HCT116 (cell line): Measurements from ENCODE around the gene KLHL6. TPM values are rescaled to one million over a fixed set of nuclear protein-coding genes. Genes with fewer than 3 reads are reported as not detected.

Experiments used
- ATAC-seq: fragments of 200-7000 bp; cut with Tn5 transposase; 2 replicates; pipeline ENCODE4 v1.9.1; 2020; ENCODE audit warnings: mild to moderate bottlenecking, moderate library complexity
- BruUV-seq: library from RNA; stranded (reverse); fragments of 400-500 nt; replicated peaks from 2 replicates; lab custom pipeline; 2021; lab: Mats Ljungman, UMichigan
- CTCF ChIA-PET: fragments of 300-600 bp; sonication (Branson Sonifier 250); formaldehyde crosslinking; loops from one replicate; lab custom pipeline; 2021; ENCODE audit warnings: antibody characterized with exemption; lab: Charles Lee
- POLR2A ChIA-PET: fragments of 300-600, 350-600 bp; sonication (Branson Sonifier 250); formaldehyde crosslinking; loops from one replicate; lab custom pipeline; 2021; ENCODE audit warnings: antibody characterized with exemption; lab: Charles Lee
- RAD21 ChIA-PET, 2 experiments: fragments of 300-600 bp; sonication (Branson Sonifier 250); formaldehyde crosslinking; loops; one replicate each; lab custom pipeline; 2023; ENCODE audit warnings: low total read pairs in 2 of 2; ENCODE audit not compliant: uncharacterized antibody in 2 of 2, unreplicated experiment in 2 of 2, low non-redundant PET in 1 of 2; lab: Charles Lee
- DNase-seq: peaks from one replicate; pipeline ENCODE4 v3.0.0-alpha.2; 2010; ENCODE audit warnings: low read depth, low spot score
- H2AFZ ChIP-seq: fragments of 200-600 bp; shearing (Covaris generic), sonication (generic); 2 replicates; pipeline ENCODE4 v1.6.1; 2017; ENCODE audit warnings: low read depth, mixed run types, mixed read lengths, antibody characterized with exemption, low read length; ENCODE audit not compliant: poor library complexity, severe bottlenecking
- H3K27ac ChIP-seq: 2 replicates; pipeline ENCODE4 v1.5.1; 2012; ENCODE audit warnings: low read depth, low read length
- H3K27me3 ChIP-seq: fragments of 200-600 bp; sonication (generic); 2 replicates; pipeline ENCODE4 v1.6.1; 2016; ENCODE audit warnings: mixed run types, low read length, mixed read lengths; ENCODE audit not compliant: insufficient read depth
- H3K36me3 ChIP-seq, 2 experiments: fragments of 200-500 bp in 1 of 2; fragments of 200-600 bp in 1 of 2; sonication (Bioruptor generic) in 1 of 2; sonication (generic) in 1 of 2; 2 replicates each; pipeline versions ENCODE4 v1.5.1 to v1.6.1; 2014 to 2016; ENCODE audit warnings: low read length in 2 of 2, inconsistent platforms in 1 of 2, mixed read lengths in 1 of 2, mixed run types in 1 of 2; ENCODE audit not compliant: insufficient read depth in 2 of 2, control insufficient read depth in 1 of 2
- H3K4me1 ChIP-seq, 2 experiments: fragments of 200-600 bp in 1 of 2; sonication (generic) in 1 of 2; 2 replicates each; pipeline versions ENCODE4 v1.5.1 to v1.6.1; 2012 to 2017; ENCODE audit warnings: low read length in 2 of 2, inconsistent platforms in 1 of 2, mild to moderate bottlenecking in 1 of 2, mixed read lengths in 1 of 2, mixed run types in 1 of 2, moderate library complexity in 1 of 2; ENCODE audit not compliant: insufficient read depth in 2 of 2, control insufficient read depth in 1 of 2
- H3K4me2 ChIP-seq: fragments of 200-600 bp; sonication (generic); 2 replicates; pipeline ENCODE4 v1.6.1; 2017; ENCODE audit warnings: mixed run types, low read length, mixed read lengths
- H3K4me3 ChIP-seq, 2 experiments: fragments of 200-600 bp in 1 of 2; sonication (generic) in 1 of 2; replicated peaks in 1 of 2; 2 replicates each; pipeline ENCODE4 v1.5.1; 2011 to 2016; ENCODE audit warnings: low read length in 2 of 2, control low read depth in 1 of 2, low read depth in 1 of 2, mild to moderate bottlenecking in 1 of 2, mixed read lengths in 1 of 2, mixed run types in 1 of 2
- H3K79me2 ChIP-seq: fragments of 200-600 bp; sonication (generic); 2 replicates; pipeline ENCODE4 v1.6.1; 2017; ENCODE audit warnings: mild to moderate bottlenecking, mixed run types, low read length, moderate library complexity, mixed read lengths; ENCODE audit not compliant: insufficient read depth
- H3K9ac ChIP-seq: fragments of 200-600 bp; sonication (generic); 2 replicates; pipeline ENCODE4 v1.6.1; 2016; ENCODE audit warnings: low read length, mixed read lengths
- H3K9me2 ChIP-seq: fragments of 200-600 bp; sonication (generic), shearing (Covaris generic); 2 replicates; pipeline ENCODE4 v1.6.1; 2017; ENCODE audit warnings: mixed run types, mild to moderate bottlenecking, moderate library complexity; ENCODE audit not compliant: insufficient read depth
- H3K9me3 ChIP-seq, 2 experiments: fragments of 200-500 bp in 1 of 2; fragments of 200-600 bp in 1 of 2; sonication (Bioruptor generic) in 1 of 2; sonication (generic) in 1 of 2; 2 replicates each; pipeline ENCODE4 v1.6.1; 2014 to 2017; ENCODE audit warnings: low read length in 2 of 2, mixed read lengths in 2 of 2, inconsistent platforms in 1 of 2, low read depth in 1 of 2, mild to moderate bottlenecking in 1 of 2, mixed run types in 1 of 2, moderate library complexity in 1 of 2; ENCODE audit not compliant: control insufficient read depth in 1 of 2, insufficient read depth in 1 of 2
- H4K20me1 ChIP-seq: fragments of 200-600 bp; sonication (generic), shearing (Covaris generic); 2 replicates; pipeline ENCODE4 v1.6.1; 2017; ENCODE audit warnings: mixed run types, mild to moderate bottlenecking, moderate library complexity; ENCODE audit not compliant: insufficient read depth
- CBX3 ChIP-seq: IDR thresholded peaks from 2 replicates; pipeline ENCODE4 v1.6.1; 2012; ENCODE audit warnings: low read depth
- EGR1 ChIP-seq: IDR thresholded peaks from 2 replicates; pipeline ENCODE4 v1.6.1; 2012; ENCODE audit warnings: low read depth
- EZH2 ChIP-seq: fragments of 200-600 bp; sonication (generic); IDR thresholded peaks from 2 replicates; pipeline ENCODE4 v1.6.1; 2017; ENCODE audit warnings: antibody characterized with exemption, mixed run types
- EZH2phosphoT487 ChIP-seq: fragments of 200-600 bp; IDR thresholded peaks from 2 replicates; pipeline ENCODE4 v1.6.1; 2018; ENCODE audit warnings: antibody characterized with exemption, borderline replicate concordance
- FOSL1 ChIP-seq: IDR thresholded peaks from 2 replicates; pipeline ENCODE4 v1.6.1; 2012; ENCODE audit warnings: low read depth
- MAX ChIP-seq: IDR thresholded peaks from 2 replicates; pipeline ENCODE4 v1.6.1; 2012
- POLR2A ChIP-seq: IDR thresholded peaks from 2 replicates; pipeline ENCODE4 v1.7.0; 2011; ENCODE audit warnings: borderline replicate concordance; ENCODE audit not compliant: insufficient read depth, insufficient read length; ENCODE audit errors: extremely low read depth
- POLR2AphosphoS5 ChIP-seq: IDR thresholded peaks from 2 replicates; pipeline ENCODE4 v1.6.1; 2011; ENCODE audit warnings: mild to moderate bottlenecking, low read depth, low read length, moderate library complexity
- RAD21 ChIP-seq: IDR thresholded peaks from 2 replicates; pipeline ENCODE4 v1.6.1; 2012; ENCODE audit warnings: low read depth, mild to moderate bottlenecking
- REST ChIP-seq: IDR thresholded peaks from 2 replicates; pipeline ENCODE4 v1.6.1; 2012; ENCODE audit warnings: low read depth
- SP1 ChIP-seq: IDR thresholded peaks from 2 replicates; pipeline ENCODE4 v1.6.1; 2012; ENCODE audit warnings: low read depth
- SRF ChIP-seq: IDR thresholded peaks from 2 replicates; pipeline ENCODE4 v1.6.1; 2012; ENCODE audit warnings: low read depth
- TCF7L2 ChIP-seq: IDR thresholded peaks from 2 replicates; pipeline ENCODE4 v1.7.0; 2011; ENCODE audit warnings: borderline replicate concordance, inconsistent platforms; ENCODE audit not compliant: insufficient read depth, insufficient read length; ENCODE audit errors: extremely low read depth
- YY1 ChIP-seq: IDR thresholded peaks from 2 replicates; pipeline ENCODE4 v1.6.1; 2011; ENCODE audit warnings: low read length, low read depth, moderate library complexity, mild to moderate bottlenecking; ENCODE audit not compliant: insufficient replicate concordance; ENCODE audit errors: extremely low read depth
- ZFX ChIP-seq: fragments of 450-650 bp; IDR thresholded peaks from 2 replicates; pipeline ENCODE4 v1.6.1; 2017
- ZNF274 ChIP-seq: fragments of 200-500 bp; sonication (Bioruptor generic); IDR thresholded peaks from 2 replicates; pipeline ENCODE4 v1.6.1; 2014; ENCODE audit warnings: mild to moderate bottlenecking, low read depth, low read length, inconsistent platforms
- intact Hi-C: fragments of 100-400 bp; cut with micrococcal nuclease; formaldehyde crosslinking; loops from 2 replicates; pipeline ENCODE4 v1.10.0; 2022
- total RNA-seq: library from RNA; stranded (reverse); gene quantifications from one replicate; pipeline ENCODE4 v1.2.1, GENCODE V29; 2021; ENCODE audit not compliant: unreplicated experiment
- TF ChIP-seq, protein P1 (sequence below): IDR thresholded peaks from 2 replicates; pipeline ENCODE4 v1.6.1; 2011; ENCODE audit warnings: mild to moderate bottlenecking, low read length, moderate library complexity; ENCODE audit not compliant: insufficient replicate concordance; ENCODE audit errors: extremely low read depth
- TF ChIP-seq, protein P2 (sequence below): IDR thresholded peaks from 2 replicates; pipeline ENCODE4 v1.6.1; 2012

Gene KLHL6
- total RNA-seq, 1 experiment from 2014 or later: 0.15 TPM

- TF ChIP-seq MAX: no peak
- TF ChIP-seq RAD21: no peak
- TF ChIP-seq, all 23 proteins: peak for 0
These were observed 28.6 kb downstream of the KLHL6 start (continued) for GRCh38 chr3:183526838-183527427.

DNA sequence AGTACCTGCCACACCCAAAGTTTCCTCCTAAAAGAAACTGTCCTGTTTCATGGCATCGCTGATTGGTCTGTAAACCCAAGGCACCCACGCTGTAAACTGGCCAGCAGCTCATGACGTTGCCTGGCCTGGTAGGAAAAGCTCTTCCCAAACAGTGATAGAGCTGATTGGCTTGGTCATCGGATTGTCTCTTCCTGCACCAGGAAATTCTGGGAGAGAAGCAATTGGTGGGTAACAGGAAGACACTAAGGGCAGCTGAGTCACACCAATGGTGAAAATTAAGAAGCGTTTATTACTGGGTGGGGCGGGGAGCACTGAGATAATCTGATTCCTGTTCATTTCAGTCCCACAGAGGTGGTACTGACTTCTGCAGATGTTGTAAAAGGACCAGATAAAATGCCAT lies 31.0 kb downstream of the KLHL6 start:
- CTCF ChIA-PET: no interaction called here
- no peak overlapping the region for H2AFZ ChIP-seq
- H3K4me1 ChIP-seq: peaks cover 0 to 4% of the 10 kb centered on the region in 2 experiments; a peak in 1 of 4 replicates
- no peaks in the 10 kb centered on the region for H3K36me3 ChIP-seq
- 0 out of 2 replicates have a peak overlapping the region, but pooled peaks have one; percentile 2 for H3K4me2 ChIP-seq
- no peaks in the 10 kb centered on the region for H3K9me3 ChIP-seq
- H3K9me2 ChIP-seq: no peaks in the 10 kb centered on the region
- ATAC-seq: no peak
- intact Hi-C loops: no loop called here
- TF ChIP-seq POLR2A: no peak
- no peak for TF ChIP-seq YY1
- no peak for TF ChIP-seq ZFX
- TF ChIP-seq TCF7L2: no peak
- TF ChIP-seq REST: no peak
- no peak for TF ChIP-seq EZH2phosphoT487
- no peak for TF ChIP-seq CBX3
- TF ChIP-seq RAD21: no peak
- TF ChIP-seq, protein P1, sequence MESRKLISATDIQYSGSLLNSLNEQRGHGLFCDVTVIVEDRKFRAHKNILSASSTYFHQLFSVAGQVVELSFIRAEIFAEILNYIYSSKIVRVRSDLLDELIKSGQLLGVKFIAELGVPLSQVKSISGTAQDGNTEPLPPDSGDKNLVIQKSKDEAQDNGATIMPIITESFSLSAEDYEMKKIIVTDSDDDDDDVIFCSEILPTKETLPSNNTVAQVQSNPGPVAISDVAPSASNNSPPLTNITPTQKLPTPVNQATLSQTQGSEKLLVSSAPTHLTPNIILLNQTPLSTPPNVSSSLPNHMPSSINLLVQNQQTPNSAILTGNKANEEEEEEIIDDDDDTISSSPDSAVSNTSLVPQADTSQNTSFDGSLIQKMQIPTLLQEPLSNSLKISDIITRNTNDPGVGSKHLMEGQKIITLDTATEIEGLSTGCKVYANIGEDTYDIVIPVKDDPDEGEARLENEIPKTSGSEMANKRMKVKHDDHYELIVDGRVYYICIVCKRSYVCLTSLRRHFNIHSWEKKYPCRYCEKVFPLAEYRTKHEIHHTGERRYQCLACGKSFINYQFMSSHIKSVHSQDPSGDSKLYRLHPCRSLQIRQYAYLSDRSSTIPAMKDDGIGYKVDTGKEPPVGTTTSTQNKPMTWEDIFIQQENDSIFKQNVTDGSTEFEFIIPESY: no peak
- TF ChIP-seq SP1: no peak
- TF ChIP-seq FOSL1: no peak
- TF ChIP-seq, protein P2, sequence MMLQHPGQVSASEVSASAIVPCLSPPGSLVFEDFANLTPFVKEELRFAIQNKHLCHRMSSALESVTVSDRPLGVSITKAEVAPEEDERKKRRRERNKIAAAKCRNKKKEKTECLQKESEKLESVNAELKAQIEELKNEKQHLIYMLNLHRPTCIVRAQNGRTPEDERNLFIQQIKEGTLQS: no peak
- TF ChIP-seq POLR2AphosphoS5: no peak
- no peak for TF ChIP-seq EZH2
- no peak for TF ChIP-seq ZNF274
- no peak for TF ChIP-seq EGR1
- no peak for TF ChIP-seq SRF
- no peak for TF ChIP-seq MAX
- POLR2A ChIA-PET: no interaction called here
- no peak overlapping the region for H3K4me3 ChIP-seq
- BruUV-seq: no TSS peak
- no peak overlapping the region for H3K9ac ChIP-seq
- no peaks in the 10 kb centered on the region for H3K27me3 ChIP-seq
- no peak for DNase-seq
- H3K27ac ChIP-seq: no peak overlapping the region
- no peaks in the 10 kb centered on the region for H4K20me1 ChIP-seq
- no peaks in the 10 kb centered on the region for H3K79me2 ChIP-seq
- RAD21 ChIA-PET: no interaction called here
